Measurements from ENCODE around the gene GATAD2B. TPM values are rescaled to one million over a fixed set of nuclear protein-coding genes. Genes with fewer than 3 reads are reported as not detected.

Gene GATAD2B
- total and polyA plus RNA-seq, 8 donors, result 2.7 to 26.3 (median 16.0) TPM

GRCh38 chr1:153928245-153928644, 5.5 kb upstream of the GATAD2B start:
- DNase-seq, result no peak
- Histone ChIP-seq H3K27ac (peak overlapping the region in 2 of 5 donors; percentile 7 to 46), H3K4me3 (no peak overlapping the region), H3K27me3 (no peaks in the 10 kb centered on the region), H3K9me3 (no peaks in the 10 kb centered on the region), H3K36me3 (peaks cover 21 to 45% (median 42%) of the 10 kb centered on the region in 4 donors), H3K4me1 (peaks cover 8 to 12% (median 9%) of the 10 kb centered on the region in 4 donors)
- WGBS, 5 donors, result 65 to 88% (median 80%) methylated on average over 1 of the region's 1 CpG
- intact Hi-C loops (cut with DNase I; ENCODE audit: low total_unique reads), result no loop called here
- TF ChIP-seq POLR2A (IDR thresholded peaks at IDR 0.05), result no peak
- no peak for TF ChIP-seq EP300 (IDR thresholded peaks at IDR 0.05)
- TF ChIP-seq POLR2AphosphoS5 (IDR thresholded peaks at IDR 0.05), result no peak
- TF ChIP-seq, protein P1, sequence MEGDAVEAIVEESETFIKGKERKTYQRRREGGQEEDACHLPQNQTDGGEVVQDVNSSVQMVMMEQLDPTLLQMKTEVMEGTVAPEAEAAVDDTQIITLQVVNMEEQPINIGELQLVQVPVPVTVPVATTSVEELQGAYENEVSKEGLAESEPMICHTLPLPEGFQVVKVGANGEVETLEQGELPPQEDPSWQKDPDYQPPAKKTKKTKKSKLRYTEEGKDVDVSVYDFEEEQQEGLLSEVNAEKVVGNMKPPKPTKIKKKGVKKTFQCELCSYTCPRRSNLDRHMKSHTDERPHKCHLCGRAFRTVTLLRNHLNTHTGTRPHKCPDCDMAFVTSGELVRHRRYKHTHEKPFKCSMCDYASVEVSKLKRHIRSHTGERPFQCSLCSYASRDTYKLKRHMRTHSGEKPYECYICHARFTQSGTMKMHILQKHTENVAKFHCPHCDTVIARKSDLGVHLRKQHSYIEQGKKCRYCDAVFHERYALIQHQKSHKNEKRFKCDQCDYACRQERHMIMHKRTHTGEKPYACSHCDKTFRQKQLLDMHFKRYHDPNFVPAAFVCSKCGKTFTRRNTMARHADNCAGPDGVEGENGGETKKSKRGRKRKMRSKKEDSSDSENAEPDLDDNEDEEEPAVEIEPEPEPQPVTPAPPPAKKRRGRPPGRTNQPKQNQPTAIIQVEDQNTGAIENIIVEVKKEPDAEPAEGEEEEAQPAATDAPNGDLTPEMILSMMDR (IDR thresholded peaks at IDR 0.05), result no peak

DNA sequence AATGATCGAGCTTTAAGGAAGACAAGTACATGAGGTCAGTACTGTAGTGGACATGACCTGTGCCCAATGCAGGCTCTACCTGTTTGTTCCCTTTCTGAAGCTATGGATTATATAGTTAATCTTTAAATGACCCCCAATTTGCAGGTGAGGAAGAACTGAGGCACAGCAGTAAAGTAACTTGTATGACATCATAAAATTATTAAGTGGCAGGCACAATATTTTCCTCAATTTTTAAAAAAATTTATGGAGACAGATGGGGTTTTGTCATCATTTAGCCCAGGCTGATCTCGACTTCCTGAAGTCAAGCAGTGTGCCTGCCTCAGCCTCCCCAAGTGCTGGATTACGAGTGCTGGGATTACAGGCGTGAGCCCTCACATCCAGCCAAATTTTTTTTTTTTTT, 3.6 kb upstream of the GATAD2B start:
- Histone ChIP-seq H3K4me3 (no peak overlapping the region), H3K36me3 (peaks cover 7 to 26% (median 23%) of the 10 kb centered on the region in 4 donors), H3K4me1 (peaks cover 13 to 17% (median 15%) of the 10 kb centered on the region in 4 donors), H3K27ac (no peak overlapping the region), H3K27me3 (no peaks in the 10 kb centered on the region), H3K9me3 (no peaks in the 10 kb centered on the region)
- intact Hi-C loops (cut with DNase I; ENCODE audit: low total_unique reads), result no loop called here
- no peak for TF ChIP-seq POLR2A (IDR thresholded peaks at IDR 0.05)
- no peak for TF ChIP-seq EP300 (IDR thresholded peaks at IDR 0.05)
- no peak for TF ChIP-seq POLR2AphosphoS5 (IDR thresholded peaks at IDR 0.05)
- TF ChIP-seq, protein P1 (IDR thresholded peaks at IDR 0.05), result no peak
- no peak for DNase-seq
- WGBS, 5 donors, result 76 to 88% (median 82%) methylated on average over 4 of the region's 4 CpGs

DNA sequence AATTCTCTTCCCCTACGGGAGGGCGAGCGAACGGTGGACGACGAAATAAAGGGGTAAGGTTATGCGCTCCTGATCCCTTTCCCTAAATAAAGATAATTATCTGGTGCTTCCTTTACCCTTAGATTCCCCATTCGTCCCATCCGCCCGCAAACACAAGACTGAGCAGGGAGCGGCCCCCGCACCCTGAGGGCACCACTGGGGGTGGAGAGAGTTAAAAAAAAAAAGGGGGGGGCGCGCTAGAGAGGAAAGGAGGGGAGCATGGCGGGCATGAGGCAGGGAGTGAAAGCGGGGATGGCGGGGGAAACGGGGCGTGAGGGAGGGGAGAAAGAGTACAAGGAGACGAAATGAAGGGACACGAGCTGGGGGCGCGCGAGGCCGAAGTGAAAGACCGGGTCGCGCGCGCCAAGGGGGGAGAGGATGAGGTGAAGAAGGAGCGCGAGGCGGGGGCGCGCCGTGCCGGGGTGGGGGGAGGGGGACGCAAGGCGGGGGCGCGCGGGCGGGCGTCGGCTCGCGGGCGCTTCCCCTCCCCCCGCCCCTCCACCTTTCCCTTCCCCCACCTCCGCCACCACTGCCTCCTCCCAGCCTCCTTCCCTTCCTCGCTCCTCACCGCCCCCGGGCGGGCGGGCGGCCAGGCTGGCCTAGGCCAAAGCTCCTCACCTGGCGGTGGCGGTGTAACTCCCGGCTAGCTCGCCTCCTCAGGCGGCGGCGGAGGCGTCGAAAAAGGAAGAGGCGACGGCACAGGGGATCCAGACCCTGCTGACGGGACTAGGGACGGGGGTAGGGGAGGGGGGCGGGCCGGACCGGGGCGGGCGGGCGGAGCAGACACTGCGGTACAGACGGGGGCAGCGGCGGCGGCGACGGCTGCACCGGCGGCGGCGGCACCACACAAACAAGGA, 448 bp downstream of the GATAD2B start:
- Histone ChIP-seq H3K27me3 (no peaks in the 10 kb centered on the region), H3K4me1 (peaks cover 31 to 56% (median 49%) of the 10 kb centered on the region in 4 donors), H3K36me3 (peaks cover 0 to 6% (median 3%) of the 10 kb centered on the region in 4 donors), H3K9me3 (no peaks in the 10 kb centered on the region), H3K4me3 (peak overlapping the region; percentile 89 to 93 (median 90)), H3K27ac (peak overlapping the region; percentile 85 to 93 (median 92))
- intact Hi-C loops (cut with DNase I; ENCODE audit: low total_unique reads), result no loop called here
- 0 to 1% (median 1%) methylated on average over 35 to 82 of the region's 86 CpGs for WGBS, 5 donors
- TF ChIP-seq, protein P1 (IDR thresholded peaks at IDR 0.05), result peak in 1 of 7 experiments; percentile 14
- TF ChIP-seq POLR2A (IDR thresholded peaks at IDR 0.05) (no peak), POLR2AphosphoS5 (IDR thresholded peaks at IDR 0.05) (peak in 1 of 3 donors; percentile 63), EP300 (IDR thresholded peaks at IDR 0.05) (no peak)
- peak in 1 of 2 donors; percentile 32 for DNase-seq

GRCh38 chr1:153921803-153922075, 1.0 kb downstream of the GATAD2B start:
- H3K4me3 ChIP-seq, result peak overlapping the region; percentile 89 to 93 (median 90)
- no peaks in the 10 kb centered on the region for H3K9me3 ChIP-seq
- intact Hi-C loops (cut with DNase I; ENCODE audit: low total_unique reads), result no loop called here
- peak overlapping the region; percentile 53 to 93 (median 92) for H3K27ac ChIP-seq
- no peaks in the 10 kb centered on the region for H3K27me3 ChIP-seq
- DNase-seq, result peak in 1 of 2 donors; percentile 37
- WGBS, 5 donors, result 1 to 4% (median 3%) methylated on average over 10 of the region's 10 CpGs
- H3K36me3 ChIP-seq, result peaks cover 0 to 6% (median 3%) of the 10 kb centered on the region in 4 donors
- no peak for TF ChIP-seq POLR2AphosphoS5 (IDR thresholded peaks at IDR 0.05)
- no peak for TF ChIP-seq EP300 (IDR thresholded peaks at IDR 0.05)
- TF ChIP-seq, protein P1 (IDR thresholded peaks at IDR 0.05), result no peak
- TF ChIP-seq POLR2A (IDR thresholded peaks at IDR 0.05), result no peak
- peaks cover 31 to 62% (median 51%) of the 10 kb centered on the region in 4 donors for H3K4me1 ChIP-seq

All from stomach (tissue), 9 donors.